ENCODE data around the gene TNK2. TPM values are rescaled to one million over a fixed set of nuclear protein-coding genes. Genes with fewer than 3 reads are reported as not detected.
"Not testable (repeated sequence)": the region's sequence is repeated elsewhere in the genome, so short reads cannot be mapped to it uniquely, and the experiment has no call there.

TNK2 gene
- total RNA-seq, 1 donor from 2014 or later: 126 TPM

- Mint-ChIP-seq H3K4me3 (no peak overlapping the region), H3K9me3 (no peaks in the 10 kb centered on the region), H3K27ac (no peak overlapping the region), H3K4me1 (ENCODE audit: low read depth) (peaks cover 10% of the 10 kb centered on the region), H3K36me3 (ENCODE audit: low read depth) (peaks cover 7% of the 10 kb centered on the region), H3K27me3 (ENCODE audit: insufficient read depth) (no peaks in the 10 kb centered on the region)
- peak; percentile 47 for DNase-seq (ENCODE audit: low spot score)
- intact Hi-C loops (cut with micrococcal nuclease): loop anchor here (1.0 kb wide), 2 partner anchors 32 to 52 kb away; no protein-coding TSS in a partner anchor
These were observed 45.0 kb downstream of the TNK2 start for GRCh38 chr3:195863121-195864061.

GRCh38 chr3:195862318-195862717 is 46.0 kb downstream of the TNK2 start:
- H3K9me3 Mint-ChIP-seq; DNase-seq (ENCODE audit: low spot score); H3K4me3 Mint-ChIP-seq; H3K36me3 Mint-ChIP-seq (ENCODE audit: low read depth); H3K27me3 Mint-ChIP-seq (ENCODE audit: insufficient read depth); H3K4me1 Mint-ChIP-seq (ENCODE audit: low read depth); H3K27ac Mint-ChIP-seq; intact Hi-C loops (cut with micrococcal nuclease): not testable (repeated sequence)

GRCh38 chr3:195860456-195860855 is 47.9 kb downstream of the TNK2 start:
- Mint-ChIP-seq H3K4me1 (ENCODE audit: low read depth) (peaks cover 10% of the 10 kb centered on the region), H3K4me3 (no peak overlapping the region), H3K27me3 (ENCODE audit: insufficient read depth) (peaks cover under 1% of the 10 kb centered on the region), H3K9me3 (no peaks in the 10 kb centered on the region), H3K27ac (no peak overlapping the region), H3K36me3 (ENCODE audit: low read depth) (peaks cover 5% of the 10 kb centered on the region)
- intact Hi-C loops (cut with micrococcal nuclease): no loop called here
- no peak for DNase-seq (ENCODE audit: low spot score)

GRCh38 chr3:195859846-195860411 is 48.4 kb downstream of the TNK2 start:
- Mint-ChIP-seq H3K4me3 (no peak overlapping the region), H3K9me3 (no peaks in the 10 kb centered on the region), H3K27ac (no peak overlapping the region), H3K4me1 (ENCODE audit: low read depth) (peaks cover 10% of the 10 kb centered on the region), H3K27me3 (ENCODE audit: insufficient read depth) (peaks cover 2% of the 10 kb centered on the region), H3K36me3 (ENCODE audit: low read depth) (peaks cover 5% of the 10 kb centered on the region)
- no peak for DNase-seq (ENCODE audit: low spot score)
- intact Hi-C loops (cut with micrococcal nuclease): loop anchor here (1.0 to 2.0 kb wide), 4 partner anchors 9 to 301 kb away; no protein-coding TSS in a partner anchor

- intact Hi-C loops (cut with micrococcal nuclease): loop anchor here (1.0 to 2.0 kb wide), 4 partner anchors 8 to 300 kb away; no protein-coding TSS in a partner anchor
- DNase-seq (ENCODE audit: low spot score): peak; percentile 64
- H3K27ac Mint-ChIP-seq: peak overlapping the region; percentile 4
- H3K36me3 Mint-ChIP-seq (ENCODE audit: low read depth): peaks cover 3% of the 10 kb centered on the region
- no peaks in the 10 kb centered on the region for H3K9me3 Mint-ChIP-seq
- peak overlapping the region; percentile 61 for H3K4me3 Mint-ChIP-seq
- H3K4me1 Mint-ChIP-seq (ENCODE audit: low read depth): peaks cover 10% of the 10 kb centered on the region
- H3K27me3 Mint-ChIP-seq (ENCODE audit: insufficient read depth): peaks cover 2% of the 10 kb centered on the region
These were observed 49.1 kb downstream of the TNK2 start for GRCh38 chr3:195859061-195859845.

- peaks cover 2% of the 10 kb centered on the region for H3K36me3 Mint-ChIP-seq (ENCODE audit: low read depth)
- intact Hi-C loops (cut with micrococcal nuclease): no loop called here
- H3K9me3 Mint-ChIP-seq: no peaks in the 10 kb centered on the region
- H3K27me3 Mint-ChIP-seq (ENCODE audit: insufficient read depth): peaks cover 5% of the 10 kb centered on the region
- no peak for DNase-seq (ENCODE audit: low spot score)
- no peak overlapping the region for H3K27ac Mint-ChIP-seq
- peaks cover 5% of the 10 kb centered on the region for H3K4me1 Mint-ChIP-seq (ENCODE audit: low read depth)
- no peak overlapping the region for H3K4me3 Mint-ChIP-seq
These were observed 51.8 kb downstream of the TNK2 start for GRCh38 chr3:195856410-195857084.

GRCh38 chr3:195855471-195856409 is 52.6 kb downstream of the TNK2 start:
- H3K4me3 Mint-ChIP-seq: no peak overlapping the region
- H3K4me1 Mint-ChIP-seq (ENCODE audit: low read depth): peaks cover 5% of the 10 kb centered on the region
- no peak for DNase-seq (ENCODE audit: low spot score)
- no peaks in the 10 kb centered on the region for H3K9me3 Mint-ChIP-seq
- H3K27me3 Mint-ChIP-seq (ENCODE audit: insufficient read depth): peaks cover 5% of the 10 kb centered on the region
- intact Hi-C loops (cut with micrococcal nuclease): no loop called here
- H3K36me3 Mint-ChIP-seq (ENCODE audit: low read depth): peaks cover under 1% of the 10 kb centered on the region
- H3K27ac Mint-ChIP-seq: no peak overlapping the region

GRCh38 chr3:195854628-195855294 is 53.6 kb downstream of the TNK2 start:
- Mint-ChIP-seq H3K27ac (no peak overlapping the region), H3K9me3 (no peaks in the 10 kb centered on the region), H3K27me3 (ENCODE audit: insufficient read depth) (peaks cover 5% of the 10 kb centered on the region), H3K36me3 (ENCODE audit: low read depth) (no peaks in the 10 kb centered on the region), H3K4me3 (no peak overlapping the region), H3K4me1 (ENCODE audit: low read depth) (peaks cover 5% of the 10 kb centered on the region)
- no peak for DNase-seq (ENCODE audit: low spot score)
- intact Hi-C loops (cut with micrococcal nuclease): loop anchor here (5.0 kb wide), 1 partner anchor 582 kb away; the partner anchor contains the start of gene XXYLT1

GRCh38 chr3:195853996-195854395 is 54.4 kb downstream of the TNK2 start:
- Mint-ChIP-seq H3K4me1 (ENCODE audit: low read depth) (no peaks in the 10 kb centered on the region), H3K4me3 (no peak overlapping the region), H3K27me3 (ENCODE audit: insufficient read depth) (peaks cover 5% of the 10 kb centered on the region), H3K36me3 (ENCODE audit: low read depth) (no peaks in the 10 kb centered on the region), H3K9me3 (no peaks in the 10 kb centered on the region), H3K27ac (peak overlapping the region; percentile 59)
- intact Hi-C loops (cut with micrococcal nuclease): loop anchor here (5.0 kb wide), 1 partner anchor 582 kb away; the partner anchor contains the start of gene XXYLT1
- no peak for DNase-seq (ENCODE audit: low spot score)

- H3K36me3 Mint-ChIP-seq (ENCODE audit: low read depth): no peaks in the 10 kb centered on the region
- H3K4me1 Mint-ChIP-seq (ENCODE audit: low read depth): no peaks in the 10 kb centered on the region
- no peak overlapping the region for H3K27ac Mint-ChIP-seq
- H3K4me3 Mint-ChIP-seq: no peak overlapping the region
- no peak for DNase-seq (ENCODE audit: low spot score)
- intact Hi-C loops (cut with micrococcal nuclease): loop anchor here (5.0 kb wide), 1 partner anchor 581 kb away; the partner anchor contains the start of gene XXYLT1
- H3K9me3 Mint-ChIP-seq: no peaks in the 10 kb centered on the region
- H3K27me3 Mint-ChIP-seq (ENCODE audit: insufficient read depth): peaks cover 5% of the 10 kb centered on the region
These were observed 55.3 kb downstream of the TNK2 start for GRCh38 chr3:195853036-195853435.

All from activated T-helper 1 cell treated with anti-CD3 and anti-CD28 coated beads, Interleukin-12 subunit alpha, Interleukin-12 subunit beta, Interleukin-2, Interleukin-4 antibody, amounts not matched to agents 30 ng/mL and 10 ng/mL and 1 ng/mL, durations not matched to agents 14 hours and 24 hours and 36 hours (primary cell).